NCI-H69 (cell line): Measurements from ENCODE around the gene RGMB.
"Not testable (repeated sequence)": the region's sequence is repeated elsewhere in the genome, so short reads cannot be mapped to it uniquely, and the experiment has no call there.

Experiments
- DNase-seq: peaks from one replicate; lab custom pipeline; 2025; lab: John Stamatoyannopoulos, UW

The RGMB gene, protein sequence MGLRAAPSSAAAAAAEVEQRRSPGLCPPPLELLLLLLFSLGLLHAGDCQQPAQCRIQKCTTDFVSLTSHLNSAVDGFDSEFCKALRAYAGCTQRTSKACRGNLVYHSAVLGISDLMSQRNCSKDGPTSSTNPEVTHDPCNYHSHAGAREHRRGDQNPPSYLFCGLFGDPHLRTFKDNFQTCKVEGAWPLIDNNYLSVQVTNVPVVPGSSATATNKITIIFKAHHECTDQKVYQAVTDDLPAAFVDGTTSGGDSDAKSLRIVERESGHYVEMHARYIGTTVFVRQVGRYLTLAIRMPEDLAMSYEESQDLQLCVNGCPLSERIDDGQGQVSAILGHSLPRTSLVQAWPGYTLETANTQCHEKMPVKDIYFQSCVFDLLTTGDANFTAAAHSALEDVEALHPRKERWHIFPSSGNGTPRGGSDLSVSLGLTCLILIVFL

DNA sequence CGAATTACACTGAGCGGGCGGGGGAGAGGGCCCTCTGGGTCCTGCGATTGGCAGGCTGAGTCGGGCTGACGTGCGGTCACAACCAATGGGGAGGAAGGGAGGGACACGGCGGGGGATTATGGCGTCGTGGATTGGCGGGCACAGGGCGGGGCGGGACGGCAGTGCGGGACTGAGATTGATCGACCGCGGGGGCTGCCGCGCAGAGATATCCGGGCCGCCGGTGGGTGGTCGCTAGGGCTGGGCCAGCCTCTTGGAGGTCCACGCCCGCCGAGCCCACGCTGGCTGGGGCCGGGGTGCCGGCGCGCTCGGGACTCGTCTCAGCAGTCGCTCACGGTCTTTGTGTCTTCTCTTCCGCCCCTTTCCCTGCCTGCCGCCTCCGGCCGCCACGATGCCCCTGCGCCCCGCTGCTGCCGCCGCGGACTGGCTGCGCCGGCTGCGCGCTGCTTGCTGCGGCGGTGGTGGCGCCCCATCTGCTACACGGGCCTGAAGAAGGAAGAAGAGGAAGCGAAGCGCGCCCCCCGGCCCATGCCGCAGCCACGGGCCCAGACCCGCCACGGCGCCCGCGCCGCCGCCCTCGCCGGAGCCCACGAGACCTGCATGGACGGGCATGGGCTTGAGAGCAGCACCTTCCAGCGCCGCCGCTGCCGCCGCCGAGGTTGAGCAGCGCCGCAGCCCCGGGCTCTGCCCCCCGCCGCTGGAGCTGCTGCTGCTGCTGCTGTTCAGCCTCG, at the start of gene RGMB:
Gene RGMB (plus strand): TSS at position 200 of the 728 bp plus-strand sequence. CDS start 408 bp downstream, at position 608.
- peak; percentile 100 for DNase-seq

GRCh38 chr5:98726258-98726657, 47.2 kb upstream of the RGMB start:
- DNase-seq, result no peak

DNA sequence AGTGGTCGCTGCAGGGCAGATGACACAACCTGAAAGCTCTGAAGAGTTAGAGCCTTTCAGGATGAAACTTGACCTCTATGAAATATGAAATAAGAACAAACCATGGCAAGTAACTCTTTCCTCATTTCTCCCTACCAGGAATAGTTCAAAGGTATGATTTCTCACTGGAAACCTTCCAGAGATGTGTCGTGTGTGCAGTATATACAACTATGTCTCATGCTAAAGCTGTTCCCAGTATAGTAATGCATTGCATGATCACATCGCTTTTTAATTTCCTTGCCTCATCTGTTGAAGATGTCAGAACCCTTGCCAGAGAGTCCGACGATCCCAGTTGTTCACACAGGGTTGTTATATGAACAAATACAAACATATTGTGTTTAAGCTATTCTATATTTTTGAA, 45.8 kb upstream of the RGMB start:
- DNase-seq, result no peak

DNA sequence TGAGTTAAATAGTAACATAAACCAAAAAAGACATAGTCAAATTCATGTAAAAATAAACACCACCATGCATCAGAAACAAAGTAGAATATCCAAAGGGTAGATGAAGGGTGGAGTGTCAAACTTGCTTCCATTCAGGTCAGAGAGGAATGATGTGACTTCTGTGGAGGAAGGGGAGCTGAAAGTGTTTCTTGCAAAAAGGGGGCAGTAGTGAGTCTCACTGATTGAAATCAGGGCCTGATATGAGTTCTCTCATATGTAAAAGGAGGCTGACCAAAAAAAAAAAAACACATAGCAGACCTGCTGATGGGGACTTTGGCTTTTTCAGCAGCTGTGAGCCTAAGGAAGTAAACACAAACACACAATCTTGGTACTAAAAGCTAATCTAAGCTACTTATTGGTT, 38.8 kb upstream of the RGMB start:
- DNase-seq, result peak; percentile 12

DNA sequence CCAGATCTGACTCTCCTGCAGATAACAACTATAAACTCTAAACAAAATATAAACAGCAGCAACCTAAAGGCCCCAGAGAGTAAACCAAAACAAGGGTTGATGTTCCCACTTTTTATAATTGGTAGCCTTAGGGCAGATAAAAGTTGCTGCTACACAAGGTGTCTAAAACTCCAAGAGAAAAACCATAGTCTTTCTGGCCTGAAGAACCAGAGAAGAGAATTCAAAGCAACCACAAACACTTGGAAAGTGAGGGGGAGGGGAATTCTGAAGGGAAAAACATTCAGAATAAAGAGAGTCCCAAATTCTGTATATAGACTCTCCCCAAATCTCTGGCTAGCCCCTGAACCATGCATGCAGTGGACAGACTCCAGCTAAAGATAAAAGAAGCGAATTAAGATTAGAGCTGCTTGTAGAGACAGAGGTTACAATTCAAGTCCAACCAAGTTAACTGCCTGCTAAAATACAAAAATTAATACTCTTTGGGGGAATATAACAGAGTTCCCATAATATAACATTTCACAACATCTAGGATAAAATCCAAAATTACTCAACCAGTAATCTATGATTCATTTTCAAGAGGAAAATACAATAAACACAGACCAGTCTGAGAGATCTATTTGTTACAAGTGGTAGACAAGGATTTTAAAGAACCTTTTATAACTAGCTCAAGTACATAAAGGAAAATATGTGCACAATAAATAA, 37.5 kb upstream of the RGMB start:
- no peak for DNase-seq

GRCh38 chr5:98736753-98737152, 36.7 kb upstream of the RGMB start:
- DNase-seq, result no peak

DNA sequence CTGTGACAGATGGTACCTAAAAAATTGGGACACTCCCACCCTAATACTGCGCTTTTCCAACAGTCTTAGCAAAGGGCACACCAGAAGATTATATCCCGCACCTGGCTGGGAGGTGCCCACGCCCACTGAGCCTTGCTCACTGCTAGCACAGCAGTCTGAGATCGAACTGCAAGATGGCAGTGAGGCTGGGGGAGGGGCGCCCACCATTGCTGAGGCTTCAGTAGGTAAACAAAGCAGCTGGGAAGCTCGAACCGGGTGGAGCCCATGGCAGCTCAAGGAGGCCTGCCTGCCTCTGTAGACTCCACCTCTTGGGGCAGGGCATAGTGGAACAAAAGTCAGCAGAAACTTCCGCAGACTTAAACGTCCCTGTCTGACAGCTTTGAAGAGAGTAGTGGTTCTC, 36.0 kb upstream of the RGMB start:
- not testable (repeated sequence) for DNase-seq

GRCh38 chr5:98738481-98739149, 34.8 kb upstream of the RGMB start:
- not testable (repeated sequence) for DNase-seq

DNA sequence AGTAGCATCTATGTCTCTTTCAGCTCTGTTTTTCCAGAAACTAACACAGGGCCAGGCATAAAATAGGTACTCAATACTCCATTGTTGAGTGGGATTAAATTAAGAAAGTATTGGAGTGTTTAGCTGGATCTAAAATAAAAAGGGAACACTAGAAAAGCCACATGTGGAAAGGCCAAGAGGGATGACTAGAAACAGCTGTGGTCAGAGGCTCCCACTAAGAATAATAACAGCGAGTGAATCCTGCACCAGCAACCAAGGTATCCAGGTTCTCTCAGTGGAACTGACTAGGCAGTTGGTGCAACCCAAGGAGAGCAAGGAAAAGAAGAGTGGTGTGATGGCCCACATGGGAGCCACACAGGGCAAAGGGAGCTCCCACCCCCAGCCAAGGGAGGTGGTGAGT, 31.5 kb upstream of the RGMB start:
- no peak for DNase-seq

- peak; percentile 62 for DNase-seq
Measured at GRCh38 chr5:98742396-98743073, 30.9 kb upstream of the RGMB start.

DNA sequence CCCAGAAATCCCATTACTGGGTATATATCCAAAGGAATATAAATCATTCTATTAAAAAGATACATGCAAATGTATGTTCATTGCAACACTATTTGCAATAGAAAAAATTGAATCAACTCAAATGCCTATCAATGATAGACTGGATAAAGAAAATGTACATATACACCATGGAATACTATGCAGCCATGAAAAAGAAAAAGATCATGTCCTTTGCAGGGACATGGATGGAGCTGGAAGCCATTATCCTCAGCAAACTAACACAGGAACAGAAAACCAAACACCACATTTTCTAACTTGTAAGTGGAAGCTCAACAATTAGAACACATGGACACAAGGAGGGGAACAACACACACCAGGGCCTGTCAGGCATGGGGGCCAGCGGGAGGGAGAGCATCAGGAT, 25.2 kb upstream of the RGMB start:
- not testable (repeated sequence) for DNase-seq

- no peak for DNase-seq
Measured at GRCh38 chr5:98749046-98749445, 24.4 kb upstream of the RGMB start.

- DNase-seq, result peak; percentile 58
Measured at GRCh38 chr5:98750693-98751092, 22.8 kb upstream of the RGMB start.

DNA sequence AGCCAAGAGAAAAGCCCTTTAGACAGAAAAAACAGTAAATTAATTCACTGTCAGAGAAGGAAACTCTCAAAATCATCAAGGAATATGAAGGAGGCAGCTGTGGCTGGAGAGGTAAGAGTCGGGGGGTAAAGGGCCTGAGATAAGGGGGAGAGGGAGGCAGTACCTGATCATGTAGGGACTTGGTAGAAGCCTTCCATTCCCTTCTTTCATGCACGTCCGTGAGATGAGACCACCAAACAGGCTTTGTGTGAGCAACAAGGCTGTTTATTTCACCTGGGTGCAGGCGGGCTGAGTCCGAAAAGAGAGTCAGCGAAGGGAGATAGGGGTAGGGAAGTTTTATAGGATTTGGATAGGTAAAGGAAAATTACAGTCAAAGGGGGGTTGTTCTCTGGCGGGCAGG, 21.1 kb upstream of the RGMB start:
- DNase-seq, result not testable (repeated sequence)

- DNase-seq, result not testable (repeated sequence)
Measured at GRCh38 chr5:98752801-98753200, 20.7 kb upstream of the RGMB start.

DNA sequence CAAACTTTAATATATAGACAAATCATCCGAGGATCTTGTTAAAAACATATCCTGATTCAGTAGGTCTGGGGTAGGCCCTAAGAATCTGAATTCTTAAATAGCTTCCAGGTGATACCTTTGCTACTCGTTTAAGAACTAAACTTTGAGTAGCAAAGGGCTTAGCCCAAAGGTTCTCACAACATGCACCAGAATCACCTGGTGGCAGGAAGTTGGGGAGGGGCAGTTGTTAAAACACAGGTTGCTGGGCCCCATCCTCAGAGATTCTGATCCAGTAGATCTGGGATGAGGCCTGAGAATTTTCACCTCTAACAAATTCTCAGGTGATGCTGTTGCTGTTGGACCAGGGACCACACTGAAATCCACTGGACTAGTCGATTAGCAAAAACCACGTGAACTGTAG, 20.0 kb upstream of the RGMB start:
- DNase-seq, result peak; percentile 26

GRCh38 chr5:98755406-98755805, 18.1 kb upstream of the RGMB start:
- DNase-seq, result peak; percentile 26

- DNase-seq, result no peak
Measured at GRCh38 chr5:98757978-98758377, 15.5 kb upstream of the RGMB start.

DNA sequence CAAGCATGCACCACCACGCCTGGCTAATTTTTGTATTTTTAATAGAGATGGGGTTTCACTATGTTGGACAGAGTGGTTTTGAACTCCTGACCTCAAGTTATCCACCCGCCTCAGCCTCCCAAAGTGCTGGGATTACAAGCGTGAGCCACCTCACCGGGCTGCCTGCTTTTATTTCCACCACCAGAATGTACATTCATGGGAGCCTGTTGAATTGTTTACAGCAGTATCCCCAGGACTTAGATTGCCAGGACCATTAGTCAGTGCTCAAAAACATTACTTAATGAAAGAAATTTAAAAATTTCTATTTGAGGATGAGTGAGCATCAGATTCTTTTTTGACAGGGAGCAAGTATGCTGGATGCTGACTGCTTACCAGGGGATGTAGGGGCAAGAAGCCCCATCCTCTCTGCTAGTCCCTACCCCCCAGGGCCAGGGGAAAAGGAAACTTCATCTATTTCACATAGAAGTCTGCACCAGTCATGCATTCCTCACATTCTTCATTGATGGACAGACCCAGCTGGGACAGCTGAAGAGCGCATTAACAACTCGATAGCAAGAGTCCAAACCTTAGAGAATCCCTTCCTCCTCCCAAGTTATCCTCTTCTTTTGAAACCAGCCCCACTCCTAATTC, 10.3 kb upstream of the RGMB start:
- DNase-seq, result no peak

- no peak for DNase-seq
Measured at GRCh38 chr5:98765815-98766214, 7.6 kb upstream of the RGMB start.

DNA sequence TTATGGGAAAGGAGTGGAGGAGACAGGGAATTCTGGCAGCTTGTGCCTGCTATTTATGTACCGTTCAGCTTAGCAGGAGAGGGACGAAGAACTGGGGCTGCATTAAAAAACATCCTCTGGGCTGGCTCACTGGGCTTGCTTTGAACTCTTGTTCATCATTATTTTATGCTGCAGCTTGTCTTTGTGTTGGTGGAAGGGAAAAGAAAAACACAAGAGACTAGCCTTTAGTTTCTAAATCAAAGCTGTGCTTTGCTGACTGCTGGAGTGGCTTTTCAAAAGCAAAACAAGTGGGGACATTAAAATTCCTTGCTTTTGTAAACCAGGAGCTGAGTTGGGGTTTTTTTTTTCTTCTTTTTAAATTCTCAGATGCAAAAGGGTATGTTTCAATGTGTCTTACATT, 5.9 kb upstream of the RGMB start:
- peak; percentile 43 for DNase-seq
